Hematopoietic multipotent progenitor cell treated with erythropoietin and hydrocortisone succinate and interleukin-3 and kit ligand, for 17 days (in vitro differentiated cells): Measurements from ENCODE around the gene DNASE1.
"Not testable (repeated sequence)": the region's sequence is repeated elsewhere in the genome, so short reads cannot be mapped to it uniquely, and the experiment has no call there.

Experiments used
- DNase-seq: peaks from one replicate; pipeline ENCODE4 v3.0.0-alpha.2; 2015; ENCODE audit warnings: low spot score

The DNASE1 gene

GRCh38 chr16:3641801-3642396 is 12.6 kb upstream of the DNASE1 start:
- DNase-seq: no peak

GRCh38 chr16:3642397-3643094 is 11.9 kb upstream of the DNASE1 start:
- DNase-seq: no peak

GRCh38 chr16:3643095-3643730 is 11.3 kb upstream of the DNASE1 start:
- no peak for DNase-seq

- DNase-seq: no peak
Measured at GRCh38 chr16:3645108-3645503, 9.4 kb upstream of the DNASE1 start.

- no peak for DNase-seq
Measured at GRCh38 chr16:3645504-3646347, 8.8 kb upstream of the DNASE1 start.

- no peak for DNase-seq
Measured at GRCh38 chr16:3646348-3646920, 8.1 kb upstream of the DNASE1 start.

- no peak for DNase-seq
Measured at GRCh38 chr16:3650631-3651265, 3.7 kb upstream of the DNASE1 start.

- no peak for DNase-seq
Measured at GRCh38 chr16:3651461-3652372, 2.8 kb upstream of the DNASE1 start.

- no peak for DNase-seq
Measured at GRCh38 chr16:3652373-3653195, 1.9 kb upstream of the DNASE1 start.

- DNase-seq: no peak
Measured at GRCh38 chr16:3655030-3655395, 522 bp downstream of the DNASE1 start.

GRCh38 chr16:3655396-3656159 is 1.1 kb downstream of the DNASE1 start:
- DNase-seq: no peak

- not testable (repeated sequence) for DNase-seq
Measured at GRCh38 chr16:3656160-3656490, 1.6 kb downstream of the DNASE1 start.

- DNase-seq: no peak
Measured at GRCh38 chr16:3656491-3657468, 2.3 kb downstream of the DNASE1 start.

- DNase-seq: no peak
Measured at GRCh38 chr16:3659251-3659650, 4.8 kb downstream of the DNASE1 start.

GRCh38 chr16:3661311-3661710 is 6.8 kb downstream of the DNASE1 start:
- no peak for DNase-seq

- no peak for DNase-seq
Measured at GRCh38 chr16:3661922-3662321, 7.4 kb downstream of the DNASE1 start.

GRCh38 chr16:3662601-3663000 is 8.1 kb downstream of the DNASE1 start:
- DNase-seq: no peak
